ENCODE results near the gene KRT77.

DNA sequence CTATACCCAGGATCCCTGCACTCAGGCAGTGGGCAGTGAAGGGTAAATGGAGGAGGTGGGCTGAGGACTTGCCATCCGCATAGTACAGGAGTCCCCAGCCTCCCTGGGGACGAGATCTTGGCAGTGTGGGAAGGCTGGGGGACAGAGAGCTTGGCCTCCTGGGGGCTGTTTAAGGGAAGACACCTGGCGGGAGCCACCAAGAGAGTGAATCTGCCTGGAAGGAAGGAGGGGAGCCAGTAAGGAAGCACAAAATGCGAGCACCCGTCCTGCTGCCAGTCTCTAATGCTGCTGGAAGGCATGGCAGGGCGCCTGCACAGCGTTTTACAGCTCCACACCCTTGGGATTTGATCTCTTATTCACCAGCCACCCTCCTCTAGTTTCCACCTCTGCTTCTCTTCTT, 43.9 kb downstream of the KRT77 start:
- TF ChIP-seq, protein P1, sequence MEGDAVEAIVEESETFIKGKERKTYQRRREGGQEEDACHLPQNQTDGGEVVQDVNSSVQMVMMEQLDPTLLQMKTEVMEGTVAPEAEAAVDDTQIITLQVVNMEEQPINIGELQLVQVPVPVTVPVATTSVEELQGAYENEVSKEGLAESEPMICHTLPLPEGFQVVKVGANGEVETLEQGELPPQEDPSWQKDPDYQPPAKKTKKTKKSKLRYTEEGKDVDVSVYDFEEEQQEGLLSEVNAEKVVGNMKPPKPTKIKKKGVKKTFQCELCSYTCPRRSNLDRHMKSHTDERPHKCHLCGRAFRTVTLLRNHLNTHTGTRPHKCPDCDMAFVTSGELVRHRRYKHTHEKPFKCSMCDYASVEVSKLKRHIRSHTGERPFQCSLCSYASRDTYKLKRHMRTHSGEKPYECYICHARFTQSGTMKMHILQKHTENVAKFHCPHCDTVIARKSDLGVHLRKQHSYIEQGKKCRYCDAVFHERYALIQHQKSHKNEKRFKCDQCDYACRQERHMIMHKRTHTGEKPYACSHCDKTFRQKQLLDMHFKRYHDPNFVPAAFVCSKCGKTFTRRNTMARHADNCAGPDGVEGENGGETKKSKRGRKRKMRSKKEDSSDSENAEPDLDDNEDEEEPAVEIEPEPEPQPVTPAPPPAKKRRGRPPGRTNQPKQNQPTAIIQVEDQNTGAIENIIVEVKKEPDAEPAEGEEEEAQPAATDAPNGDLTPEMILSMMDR (conservative IDR thresholded peaks at IDR 0.05; ENCODE audit: low read depth in 2 of 2) = no peak
- TF ChIP-seq, protein P2, sequence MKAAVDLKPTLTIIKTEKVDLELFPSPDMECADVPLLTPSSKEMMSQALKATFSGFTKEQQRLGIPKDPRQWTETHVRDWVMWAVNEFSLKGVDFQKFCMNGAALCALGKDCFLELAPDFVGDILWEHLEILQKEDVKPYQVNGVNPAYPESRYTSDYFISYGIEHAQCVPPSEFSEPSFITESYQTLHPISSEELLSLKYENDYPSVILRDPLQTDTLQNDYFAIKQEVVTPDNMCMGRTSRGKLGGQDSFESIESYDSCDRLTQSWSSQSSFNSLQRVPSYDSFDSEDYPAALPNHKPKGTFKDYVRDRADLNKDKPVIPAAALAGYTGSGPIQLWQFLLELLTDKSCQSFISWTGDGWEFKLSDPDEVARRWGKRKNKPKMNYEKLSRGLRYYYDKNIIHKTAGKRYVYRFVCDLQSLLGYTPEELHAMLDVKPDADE (IDR thresholded peaks at IDR 0.05) = no peak
- no peak for TF ChIP-seq EZH2 (IDR thresholded peaks at IDR 0.05; ENCODE audit: low read depth, unreplicated experiment)
- TF ChIP-seq EZH2phosphoT487 (IDR thresholded peaks at IDR 0.05; ENCODE audit: unreplicated experiment) = no peak
- TF ChIP-seq CREB1 (CRISPR knock-in tag; IDR thresholded peaks at IDR 0.05; ENCODE audit: low read depth) = no peak
- TF ChIP-seq ZNF331 (CRISPR knock-in tag; IDR thresholded peaks at IDR 0.05; ENCODE audit: low read depth) = no peak
- TF ChIP-seq, protein P3, sequence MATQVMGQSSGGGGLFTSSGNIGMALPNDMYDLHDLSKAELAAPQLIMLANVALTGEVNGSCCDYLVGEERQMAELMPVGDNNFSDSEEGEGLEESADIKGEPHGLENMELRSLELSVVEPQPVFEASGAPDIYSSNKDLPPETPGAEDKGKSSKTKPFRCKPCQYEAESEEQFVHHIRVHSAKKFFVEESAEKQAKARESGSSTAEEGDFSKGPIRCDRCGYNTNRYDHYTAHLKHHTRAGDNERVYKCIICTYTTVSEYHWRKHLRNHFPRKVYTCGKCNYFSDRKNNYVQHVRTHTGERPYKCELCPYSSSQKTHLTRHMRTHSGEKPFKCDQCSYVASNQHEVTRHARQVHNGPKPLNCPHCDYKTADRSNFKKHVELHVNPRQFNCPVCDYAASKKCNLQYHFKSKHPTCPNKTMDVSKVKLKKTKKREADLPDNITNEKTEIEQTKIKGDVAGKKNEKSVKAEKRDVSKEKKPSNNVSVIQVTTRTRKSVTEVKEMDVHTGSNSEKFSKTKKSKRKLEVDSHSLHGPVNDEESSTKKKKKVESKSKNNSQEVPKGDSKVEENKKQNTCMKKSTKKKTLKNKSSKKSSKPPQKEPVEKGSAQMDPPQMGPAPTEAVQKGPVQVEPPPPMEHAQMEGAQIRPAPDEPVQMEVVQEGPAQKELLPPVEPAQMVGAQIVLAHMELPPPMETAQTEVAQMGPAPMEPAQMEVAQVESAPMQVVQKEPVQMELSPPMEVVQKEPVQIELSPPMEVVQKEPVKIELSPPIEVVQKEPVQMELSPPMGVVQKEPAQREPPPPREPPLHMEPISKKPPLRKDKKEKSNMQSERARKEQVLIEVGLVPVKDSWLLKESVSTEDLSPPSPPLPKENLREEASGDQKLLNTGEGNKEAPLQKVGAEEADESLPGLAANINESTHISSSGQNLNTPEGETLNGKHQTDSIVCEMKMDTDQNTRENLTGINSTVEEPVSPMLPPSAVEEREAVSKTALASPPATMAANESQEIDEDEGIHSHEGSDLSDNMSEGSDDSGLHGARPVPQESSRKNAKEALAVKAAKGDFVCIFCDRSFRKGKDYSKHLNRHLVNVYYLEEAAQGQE (IDR thresholded peaks at IDR 0.05; ENCODE audit: unreplicated experiment) = no peak
- TF ChIP-seq JUNB (IDR thresholded peaks at IDR 0.05; ENCODE audit: unreplicated experiment) = no peak
- TF ChIP-seq POLR2AphosphoS5 (IDR thresholded peaks at IDR 0.05; ENCODE audit: low read depth) = no peak

All from GM23338 (cell line).